BE2C (cell line): ENCODE data around the gene VAX1.

Source experiments
- DNase-seq: peaks from one replicate; pipeline ENCODE4 v3.0.0-alpha.2; 2020
- H3K27me3 ChIP-seq: fragments of 250-450 bp; sonication (Bioruptor Pico); 2 replicates; pipeline ENCODE4 v1.5.1; 2020; ENCODE audit warnings: mild to moderate bottlenecking
- H3K36me3 ChIP-seq: fragments of 250-450 bp; sonication (Bioruptor Pico); 2 replicates; pipeline ENCODE4 v1.5.1; 2020; ENCODE audit warnings: mild to moderate bottlenecking
- H3K4me1 ChIP-seq: fragments of 250-450 bp; sonication (Bioruptor Pico); 2 replicates; pipeline ENCODE4 v1.5.1; 2020
- H3K4me3 ChIP-seq: 2 replicates; pipeline ENCODE4 v1.5.1; 2011; ENCODE audit warnings: low read depth, low read length
- H3K9me3 ChIP-seq: fragments of 250-450 bp; sonication (Bioruptor Pico); 2 replicates; pipeline ENCODE4 v1.5.1; 2020
- CTCF ChIP-seq: IDR thresholded peaks from 2 replicates; pipeline ENCODE4 v1.5.1; 2012; ENCODE audit warnings: mild to moderate bottlenecking, low read depth, low read length

Gene VAX1

GRCh38 chr10:117107238-117107637, 30.8 kb downstream of the VAX1 start:
- Histone ChIP-seq H3K36me3 (no peaks in the 10 kb centered on the region), H3K27me3 (no peaks in the 10 kb centered on the region), H3K4me3 (no peak overlapping the region), H3K9me3 (no peaks in the 10 kb centered on the region), H3K4me1 (no peaks in the 10 kb centered on the region)
- DNase-seq, result no peak
- TF ChIP-seq CTCF, result no peak

GRCh38 chr10:117096599-117097201, 41.4 kb downstream of the VAX1 start:
- Histone ChIP-seq H3K9me3 (no peaks in the 10 kb centered on the region), H3K4me1 (no peaks in the 10 kb centered on the region), H3K36me3 (no peaks in the 10 kb centered on the region), H3K27me3 (no peaks in the 10 kb centered on the region), H3K4me3 (no peak overlapping the region)
- no peak for TF ChIP-seq CTCF
- no peak for DNase-seq

- no peak for DNase-seq
- Histone ChIP-seq H3K9me3 (no peaks in the 10 kb centered on the region), H3K4me1 (no peaks in the 10 kb centered on the region), H3K4me3 (no peak overlapping the region), H3K27me3 (no peaks in the 10 kb centered on the region), H3K36me3 (no peaks in the 10 kb centered on the region)
- TF ChIP-seq CTCF, result no peak
These were observed 43.2 kb downstream of the VAX1 start for GRCh38 chr10:117094856-117095255.

GRCh38 chr10:117092386-117092785, 45.7 kb downstream of the VAX1 start:
- no peak for TF ChIP-seq CTCF
- no peak overlapping the region for H3K4me3 ChIP-seq
- no peaks in the 10 kb centered on the region for H3K27me3 ChIP-seq
- no peaks in the 10 kb centered on the region for H3K9me3 ChIP-seq
- no peaks in the 10 kb centered on the region for H3K4me1 ChIP-seq
- no peaks in the 10 kb centered on the region for H3K36me3 ChIP-seq
- DNase-seq, result no peak

GRCh38 chr10:117090834-117091233, 47.2 kb downstream of the VAX1 start:
- H3K36me3 ChIP-seq, result no peaks in the 10 kb centered on the region
- H3K27me3 ChIP-seq, result no peaks in the 10 kb centered on the region
- no peak for DNase-seq
- TF ChIP-seq CTCF, result no peak
- H3K4me3 ChIP-seq, result no peak overlapping the region
- H3K4me1 ChIP-seq, result no peaks in the 10 kb centered on the region
- H3K9me3 ChIP-seq, result no peaks in the 10 kb centered on the region

GRCh38 chr10:117087521-117087920, 50.5 kb downstream of the VAX1 start:
- H3K4me1 ChIP-seq, result no peaks in the 10 kb centered on the region
- no peak for DNase-seq
- no peaks in the 10 kb centered on the region for H3K27me3 ChIP-seq
- H3K36me3 ChIP-seq, result no peaks in the 10 kb centered on the region
- H3K4me3 ChIP-seq, result no peak overlapping the region
- H3K9me3 ChIP-seq, result no peaks in the 10 kb centered on the region
- no peak for TF ChIP-seq CTCF
